SK-N-SH (cell line): ENCODE data around the gene HFE. TPM values are rescaled to one million over a fixed set of nuclear protein-coding genes. Genes with fewer than 3 reads are reported as not detected.

Experiments used
- CTCF ChIA-PET: fragments of 300-600, 350-600 bp; formaldehyde crosslinking; extraction: SDS; loops from one replicate; lab custom pipeline; 2021; lab: Yijun Ruan, JAX
- POLR2A ChIA-PET: fragments of 350-600 bp; sonication (Branson Sonifier 250); formaldehyde crosslinking; extraction: SDS; loops from one replicate; lab custom pipeline; 2020; ENCODE audit warnings: antibody characterized with exemption, inconsistent platforms; lab: Yijun Ruan, JAX
- DNase-seq: peaks from one replicate; pipeline ENCODE4 v3.0.0; 2012
- H2AFZ ChIP-seq: fragments of 200-600 bp; sonication (generic); 2 replicates; pipeline ENCODE4 v1.8.1; 2016; ENCODE audit warnings: antibody characterized with exemption, mild to moderate bottlenecking, low read depth
- H3F3A ChIP-seq: fragments of 200-600 bp; sonication (generic); replicated peaks from 2 replicates; pipeline ENCODE3; 2016; ENCODE audit warnings: antibody characterized with exemption, mild to moderate bottlenecking; ENCODE audit not compliant: insufficient read depth
- H3K27ac ChIP-seq, 2 experiments: fragments of 200-500 bp in 1 of 2; fragments of 200-600 bp in 1 of 2; sonication (Bioruptor generic) in 1 of 2; sonication (generic), shearing (Covaris generic) in 1 of 2; 2 replicates each; pipeline versions ENCODE4 v1.5.1 to v1.6.1; 2014 to 2016; ENCODE audit warnings: low read depth in 2 of 2, inconsistent platforms in 1 of 2, low read length in 1 of 2, mild to moderate bottlenecking in 1 of 2, mixed read lengths in 1 of 2
- H3K27me3 ChIP-seq: fragments of 200-600 bp; sonication (generic), shearing (Covaris generic); 2 replicates; pipeline ENCODE4 v1.6.1; 2016; ENCODE audit warnings: mixed run types; ENCODE audit not compliant: insufficient read depth
- H3K36me3 ChIP-seq, 2 experiments: fragments of 200-500 bp in 1 of 2; fragments of 200-600 bp in 1 of 2; sonication (Bioruptor generic) in 1 of 2; sonication (generic) in 1 of 2; replicated peaks in 1 of 2; 2 replicates each; pipeline versions ENCODE3 to v1.5.1; 2014 to 2016; ENCODE audit warnings: low read length in 1 of 2, mild to moderate bottlenecking in 1 of 2; ENCODE audit not compliant: insufficient read depth in 2 of 2, control insufficient read depth in 1 of 2
- H3K4me1 ChIP-seq, 2 experiments: fragments of 200-500 bp in 1 of 2; fragments of 200-600 bp in 1 of 2; sonication (Bioruptor generic) in 1 of 2; sonication (generic), shearing (Covaris generic) in 1 of 2; 2 replicates each; pipeline versions ENCODE4 v1.5.1 to v1.6.1; 2014 to 2016; ENCODE audit warnings: low read depth in 1 of 2, low read length in 1 of 2, mixed run types in 1 of 2; ENCODE audit not compliant: insufficient read depth in 2 of 2, control insufficient read depth in 1 of 2
- H3K4me2 ChIP-seq: fragments of 200-600 bp; sonication (generic), shearing (Covaris generic); 2 replicates; pipeline ENCODE4 v1.6.1; 2017; ENCODE audit warnings: mixed run types
- H3K4me3 ChIP-seq, 2 experiments: fragments of 200-500 bp in 1 of 2; fragments of 200-600 bp in 1 of 2; sonication (Bioruptor generic) in 1 of 2; sonication (generic), shearing (Covaris generic) in 1 of 2; 2 replicates each; pipeline versions ENCODE4 v1.5.1 to v1.8.1; 2014 to 2016; ENCODE audit warnings: low read depth in 2 of 2, inconsistent platforms in 1 of 2, low read length in 1 of 2, mild to moderate bottlenecking in 1 of 2, mixed read lengths in 1 of 2, moderate library complexity in 1 of 2
- H3K79me2 ChIP-seq: fragments of 200-600 bp; sonication (generic); 2 replicates; pipeline ENCODE4 v1.8.1; 2017; ENCODE audit warnings: mild to moderate bottlenecking; ENCODE audit not compliant: insufficient read depth
- H3K9ac ChIP-seq: fragments of 200-600 bp; sonication (generic); 2 replicates; pipeline ENCODE4 v1.6.1; 2017; ENCODE audit warnings: mixed run types
- H3K9me2 ChIP-seq: fragments of 200-600 bp; sonication (generic); 2 replicates; pipeline ENCODE4 v1.6.1; 2017; ENCODE audit warnings: mixed run types
- H3K9me3 ChIP-seq: fragments of 200-600 bp; sonication (generic); 2 replicates; pipeline ENCODE4 v1.6.1; 2017; ENCODE audit warnings: mixed run types, mild to moderate bottlenecking, moderate library complexity
- H4K20me1 ChIP-seq: fragments of 200-600 bp; sonication (generic); 2 replicates; pipeline ENCODE4 v1.6.1; 2017; ENCODE audit warnings: mild to moderate bottlenecking, mixed run types; ENCODE audit not compliant: insufficient read depth
- EP300 ChIP-seq, 2 experiments: IDR thresholded peaks; 2 replicates each; pipeline versions ENCODE4 v1.4.0 to v1.6.1; 2012; ENCODE audit warnings: borderline replicate concordance in 1 of 2, low read depth in 1 of 2, low read length in 1 of 2
- FOXJ3 ChIP-seq: sonication (generic); formaldehyde crosslinking; IDR thresholded peaks from 2 replicates; pipeline ENCODE4 v1.5.1; 2020; ENCODE audit warnings: mild to moderate bottlenecking, missing genetic modification reagents
- GATA2 ChIP-seq: sonication (generic); formaldehyde crosslinking; IDR thresholded peaks from 2 replicates; pipeline ENCODE4 v1.5.0; 2020; ENCODE audit warnings: mild to moderate bottlenecking, missing genetic modification reagents
- MXI1 ChIP-seq: IDR thresholded peaks from 2 replicates; pipeline ENCODE4 v1.6.1; 2012; ENCODE audit warnings: mild to moderate bottlenecking, low read depth, low read length, improper control_type of control experiment
- POLR2AphosphoS5 ChIP-seq: IDR thresholded peaks from 2 replicates; pipeline ENCODE4 v1.6.1; 2012; ENCODE audit warnings: low read depth, low read length
- RAD21 ChIP-seq: IDR thresholded peaks from 2 replicates; pipeline ENCODE4 v1.6.1; 2012; ENCODE audit warnings: mild to moderate bottlenecking, low read length
- RCOR1 ChIP-seq: fragments of 150-350 bp; IDR thresholded peaks from 2 replicates; pipeline ENCODE4 v1.6.1; 2017; ENCODE audit warnings: antibody characterized with exemption, low read length
- RFX5 ChIP-seq: IDR thresholded peaks from 2 replicates; pipeline ENCODE4 v1.6.1; 2012; ENCODE audit warnings: mild to moderate bottlenecking, improper control_type of control experiment, low read length
- RXRA ChIP-seq: IDR thresholded peaks from 2 replicates; pipeline ENCODE4 v1.4.0; 2012; ENCODE audit warnings: low read depth, mild to moderate bottlenecking, borderline replicate concordance
- TAF1 ChIP-seq: IDR thresholded peaks from 2 replicates; pipeline ENCODE4 v1.6.1; 2012; ENCODE audit warnings: low read depth, mild to moderate bottlenecking, low read length, moderate library complexity, borderline replicate concordance
- TCF12 ChIP-seq: IDR thresholded peaks from 2 replicates; pipeline ENCODE4 v1.4.0; 2012
- TEAD4 ChIP-seq: IDR thresholded peaks from 2 replicates; pipeline ENCODE4 v1.4.0; 2012; ENCODE audit warnings: mild to moderate bottlenecking, borderline replicate concordance; ENCODE audit not compliant: insufficient read depth
- YY1 ChIP-seq: IDR thresholded peaks from 2 replicates; pipeline ENCODE4 v1.4.0; 2012; ENCODE audit warnings: low read depth, mild to moderate bottlenecking
- WGBS: methylation state at CpG from one replicate; pipeline ENCODE4 v1.1.6; 2017; ENCODE audit warnings: low lambda C conversion rate; 5-methylcytosine and 5-hydroxymethylcytosine counted together
- polyA plus RNA-seq, 3 experiments: library from polyadenylated mRNA; depleted of rRNA; stranded (reverse); fragments of >200 nt; gene quantifications; 2 replicates each; pipeline ENCODE4 v1.2.3, GENCODE V29; 2012
- TF ChIP-seq, protein P1 (sequence below): IDR thresholded peaks from 2 replicates; pipeline ENCODE4 v1.4.0; 2012; ENCODE audit warnings: low read depth
- TF ChIP-seq, protein P2 (sequence below): fragments of 150-350 bp; IDR thresholded peaks from 2 replicates; pipeline ENCODE4 v1.6.1; 2016; ENCODE audit warnings: mild to moderate bottlenecking, low read depth, low read length

HFE gene
- polyA plus RNA-seq, 1 of the 3 experiments (the other 2 are of a cell fraction) = not detected

DNA sequence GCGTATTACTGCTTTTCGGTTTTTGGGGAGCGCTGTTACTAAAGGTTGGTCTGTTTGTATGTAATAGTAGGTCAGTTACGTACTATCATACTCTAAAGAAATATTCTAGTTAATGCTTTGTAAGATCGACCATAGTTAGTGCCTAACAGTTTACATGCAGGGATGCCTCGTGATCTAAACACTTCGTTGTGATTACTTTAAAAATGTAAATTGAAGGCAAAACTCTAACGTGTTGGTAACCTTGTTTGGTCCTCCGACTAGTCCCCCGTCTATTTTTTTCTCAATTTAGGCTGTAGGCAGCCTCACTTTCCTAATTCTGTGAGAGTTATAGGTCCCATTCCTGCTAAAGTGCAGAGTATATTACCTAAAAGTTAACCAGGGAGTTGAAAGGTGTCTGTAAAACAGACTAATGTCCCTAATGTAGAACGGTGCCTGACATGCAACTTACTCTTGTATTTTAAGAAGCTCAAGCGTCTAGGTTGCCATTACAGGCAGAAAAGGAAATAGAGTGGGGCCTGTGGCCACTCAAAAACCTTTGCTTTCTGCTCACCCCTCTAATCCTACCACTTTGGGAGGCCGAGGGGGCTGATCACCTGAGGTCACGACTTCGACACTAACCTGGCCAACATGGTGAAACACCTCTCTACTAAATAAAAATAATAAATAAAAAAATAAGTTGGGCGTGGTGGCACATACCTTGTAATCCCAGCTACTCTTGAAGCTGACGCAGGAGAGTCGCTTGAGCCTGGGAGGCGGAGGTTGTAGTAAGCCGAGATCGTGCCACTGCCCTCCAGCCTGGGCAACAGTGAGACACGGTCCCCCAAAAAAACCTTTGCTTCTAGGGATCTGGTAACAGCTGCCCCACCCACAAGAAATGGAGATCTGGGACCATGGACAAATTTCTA lies 37.8 kb downstream of the HFE start:
- under 1% methylated on average over 22 of the region's 22 CpGs for WGBS
- no peak for DNase-seq
- H3K9ac ChIP-seq = peak overlapping the region; percentile 98

DNA sequence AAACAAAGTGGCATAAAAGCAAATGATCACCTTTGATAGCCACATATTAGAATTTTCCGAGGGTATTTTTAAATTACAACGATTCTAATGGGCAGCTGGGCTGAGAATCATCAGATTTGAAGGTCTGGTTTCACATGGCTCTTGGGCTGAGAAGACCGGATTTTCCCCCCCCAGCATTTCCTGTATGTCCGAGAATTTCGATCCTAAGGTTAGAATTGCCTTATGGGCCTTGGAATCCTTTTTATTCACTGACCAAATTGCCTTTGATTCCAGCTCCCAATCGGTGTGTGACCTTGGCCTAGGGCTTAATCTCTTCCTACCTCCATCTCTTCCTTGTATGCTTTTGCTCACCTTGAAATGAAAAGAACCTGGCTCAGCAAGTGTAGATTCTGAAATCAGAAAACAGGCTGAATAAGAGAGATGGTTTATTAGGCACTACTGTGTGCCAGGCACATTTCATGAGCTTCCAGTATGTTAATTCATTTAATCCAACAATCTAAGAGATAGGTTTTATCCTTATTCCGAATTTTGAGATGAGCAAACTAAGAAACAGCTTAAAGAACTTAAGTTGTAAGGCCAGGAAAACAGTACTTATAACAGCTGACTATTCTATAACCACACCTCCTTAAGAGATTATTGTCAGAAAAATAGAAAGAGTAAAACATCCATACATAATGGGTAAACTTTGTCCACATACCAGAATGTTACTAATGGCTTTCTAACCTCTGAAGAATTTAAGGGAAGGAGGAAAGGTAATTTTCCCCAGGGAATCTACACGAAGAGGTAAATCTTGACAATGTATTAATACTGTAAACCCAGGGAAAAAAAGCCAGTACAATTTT lies 39.4 kb downstream of the HFE start:
- TF ChIP-seq MXI1 (peak; percentile 12; the same call in 1 of the 2 replicates), POLR2AphosphoS5 (peak; percentile 7; the same call in 1 of the 2 replicates), RCOR1 (no peak)
- TF ChIP-seq, protein P1, sequence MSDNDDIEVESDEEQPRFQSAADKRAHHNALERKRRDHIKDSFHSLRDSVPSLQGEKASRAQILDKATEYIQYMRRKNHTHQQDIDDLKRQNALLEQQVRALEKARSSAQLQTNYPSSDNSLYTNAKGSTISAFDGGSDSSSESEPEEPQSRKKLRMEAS = 0 out of 2 replicates have a peak, but pooled peaks have one; percentile 8
- DNase-seq = no peak
- Histone ChIP-seq H4K20me1 (peaks cover 33% of the 10 kb centered on the region), H3K4me2 (peak overlapping the region; percentile 88), H3K36me3 (peaks cover 21 to 33% of the 10 kb centered on the region in 2 experiments), H3K4me1 (peaks cover 7 to 11% of the 10 kb centered on the region in 2 experiments; a peak in 3 of 4 replicates), H3K9me2 (no peaks in the 10 kb centered on the region), H3K27me3 (no peaks in the 10 kb centered on the region), H3K79me2 (peaks cover 70% of the 10 kb centered on the region), H3K9ac (peak overlapping the region; percentile 98), H3F3A (peaks cover 26% of the 10 kb centered on the region), H3K9me3 (no peaks in the 10 kb centered on the region), H2AFZ (no peak overlapping the region), H3K27ac (peak overlapping the region; percentile 92 to 100), H3K4me3 (peak overlapping the region; percentile 84 to 94)
- 1% methylated on average over 8 of the region's 8 CpGs for WGBS
- ChIA-PET POLR2A (interaction anchor here (0.5 to 7.6 kb wide), 12 partner anchors 10 to 1021 kb away, joined by 3 to 623 read pairs (median 42); a partner anchor contains a TSS), CTCF (interaction anchor here (0.6 to 1.1 kb wide), 3 partner anchors 15 to 60 kb away, joined by 3 to 4 read pairs (median 4); no protein-coding TSS in a partner anchor)

More for the DNA sequence above, 37.8 kb downstream of the HFE start:
- Histone ChIP-seq H3K9me3 (no peaks in the 10 kb centered on the region), H3K4me3 (peak overlapping the region; percentile 84 to 94), H3K4me1 (peaks cover 7 to 11% of the 10 kb centered on the region in 2 experiments; a peak in 3 of 4 replicates), H3F3A (peaks cover 33% of the 10 kb centered on the region), H3K27ac (peak overlapping the region; percentile 92 to 100), H2AFZ (no peak overlapping the region), H4K20me1 (peaks cover 33% of the 10 kb centered on the region), H3K27me3 (no peaks in the 10 kb centered on the region), H3K4me2 (peak overlapping the region; percentile 88), H3K79me2 (peaks cover 60% of the 10 kb centered on the region), H3K9me2 (no peaks in the 10 kb centered on the region), H3K36me3 (peaks cover 20 to 30% of the 10 kb centered on the region in 2 experiments)
- ChIA-PET POLR2A (interaction anchor here (0.6 to 7.6 kb wide), 37 partner anchors 9 to 1766 kb away, joined by 3 to 623 read pairs (median 9); a partner anchor contains a TSS), CTCF (interaction anchor here (0.9 to 3.6 kb wide), 4 partner anchors 9 to 62 kb away, joined by 3 to 11 read pairs (median 3); no protein-coding TSS in a partner anchor)
- TF ChIP-seq RFX5 = no peak
- no peak for TF ChIP-seq YY1
- TF ChIP-seq, protein P2, sequence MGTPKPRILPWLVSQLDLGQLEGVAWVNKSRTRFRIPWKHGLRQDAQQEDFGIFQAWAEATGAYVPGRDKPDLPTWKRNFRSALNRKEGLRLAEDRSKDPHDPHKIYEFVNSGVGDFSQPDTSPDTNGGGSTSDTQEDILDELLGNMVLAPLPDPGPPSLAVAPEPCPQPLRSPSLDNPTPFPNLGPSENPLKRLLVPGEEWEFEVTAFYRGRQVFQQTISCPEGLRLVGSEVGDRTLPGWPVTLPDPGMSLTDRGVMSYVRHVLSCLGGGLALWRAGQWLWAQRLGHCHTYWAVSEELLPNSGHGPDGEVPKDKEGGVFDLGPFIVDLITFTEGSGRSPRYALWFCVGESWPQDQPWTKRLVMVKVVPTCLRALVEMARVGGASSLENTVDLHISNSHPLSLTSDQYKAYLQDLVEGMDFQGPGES = no peak
- no peak for TF ChIP-seq RXRA
- TF ChIP-seq POLR2AphosphoS5 = peak; percentile 42; the same call in 1 of the 2 replicates
- TF ChIP-seq TAF1 = 0 out of 2 replicates have a peak, but pooled peaks have one; percentile 4
- no peak for TF ChIP-seq TEAD4
- no peak for TF ChIP-seq GATA2 (CRISPR knock-in tag)
- TF ChIP-seq EP300 (IDR thresholded peaks at IDR 0.05; ENCODE audit: borderline replicate concordance in 1 of 2, low read depth in 1 of 2, low read length in 1 of 2) = no peak
- TF ChIP-seq TCF12 = no peak
- no peak for TF ChIP-seq FOXJ3 (CRISPR knock-in tag)
- no peak for TF ChIP-seq RAD21
- TF ChIP-seq MXI1 = peak; percentile 7; the same call in 1 of the 2 replicates
